Right atrium auricular region (tissue), 2 donors: ENCODE results near the gene PDIA6. TPM values are rescaled to one million over a fixed set of nuclear protein-coding genes. Genes with fewer than 3 reads are reported as not detected.

ENCODE experiments used
- DNase-seq: peaks from one replicate; pipeline ENCODE4 v3.0.0-alpha.2; 2019; ENCODE audit warnings: low spot score
- H3K27ac ChIP-seq, 2 donors: fragments of 200-600 bp; sonication (generic); 1 replicate in 1 of 2; 2 replicates in 1 of 2; pipeline ENCODE4 v1.5.1; 2016 to 2019
- H3K27me3 ChIP-seq, 2 donors: fragments of 200-600 bp; sonication (generic); one replicate each; pipeline versions ENCODE4 v1.5.1 to v1.6.0; 2017 to 2019
- H3K36me3 ChIP-seq: fragments of 200-600 bp; sonication (generic); one replicate; pipeline ENCODE4 v1.5.1; 2016
- H3K4me1 ChIP-seq, 2 donors: fragments of 200-600 bp; sonication (generic); one replicate each; pipeline versions ENCODE4 v1.5.1 to v1.6.0; 2017 to 2019
- H3K4me3 ChIP-seq, 2 donors: fragments of 200-600 bp; sonication (generic); 1 replicate in 1 of 2; 2 replicates in 1 of 2; pipeline ENCODE4 v1.5.1; 2017 to 2019; ENCODE audit warnings: mild to moderate bottlenecking in 1 of 2, moderate library complexity in 1 of 2
- H3K9me3 ChIP-seq, 2 donors: fragments of 200-600 bp; sonication (generic); one replicate each; pipeline ENCODE4 v1.5.1; 2019
- total RNA-seq, 2 donors: library from RNA; depleted of rRNA; stranded (reverse); fragments of >200 nt; gene quantifications; one replicate each; pipeline ENCODE4 v1.1.0, GENCODE V29; 2016
- TF ChIP-seq, protein P1 (sequence below), 2 donors: fragments of 200-600 bp; sonication (generic); IDR thresholded peaks; one replicate each; pipeline ENCODE4 v1.5.1; 2019; ENCODE audit warnings: antibody characterized with exemption in 2 of 2

Gene PDIA6
- total RNA-seq, 2 donors from 2014 or later: 89.0 to 94.4 TPM

DNA sequence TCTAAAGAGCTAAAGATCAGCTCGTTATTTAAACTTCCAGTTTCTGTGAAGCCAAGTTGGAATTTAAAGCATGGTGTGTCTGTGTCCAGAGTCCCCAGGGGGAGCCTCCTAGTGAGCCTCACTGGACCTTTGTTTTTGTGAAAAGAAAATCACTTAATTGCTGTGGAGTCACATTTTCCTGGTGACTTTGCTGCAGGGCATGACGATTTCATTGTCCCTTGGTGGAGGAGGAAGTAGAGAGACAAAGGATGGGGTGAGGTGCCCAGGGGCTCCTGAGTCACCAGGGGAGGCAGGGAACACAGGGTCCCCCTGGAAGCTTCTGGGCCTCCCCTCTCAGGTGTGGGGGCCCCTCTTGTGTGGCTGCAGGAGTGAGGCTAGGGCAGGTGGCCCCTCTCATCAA lies 71.4 kb downstream of the PDIA6 start:
- TF ChIP-seq, protein P1, sequence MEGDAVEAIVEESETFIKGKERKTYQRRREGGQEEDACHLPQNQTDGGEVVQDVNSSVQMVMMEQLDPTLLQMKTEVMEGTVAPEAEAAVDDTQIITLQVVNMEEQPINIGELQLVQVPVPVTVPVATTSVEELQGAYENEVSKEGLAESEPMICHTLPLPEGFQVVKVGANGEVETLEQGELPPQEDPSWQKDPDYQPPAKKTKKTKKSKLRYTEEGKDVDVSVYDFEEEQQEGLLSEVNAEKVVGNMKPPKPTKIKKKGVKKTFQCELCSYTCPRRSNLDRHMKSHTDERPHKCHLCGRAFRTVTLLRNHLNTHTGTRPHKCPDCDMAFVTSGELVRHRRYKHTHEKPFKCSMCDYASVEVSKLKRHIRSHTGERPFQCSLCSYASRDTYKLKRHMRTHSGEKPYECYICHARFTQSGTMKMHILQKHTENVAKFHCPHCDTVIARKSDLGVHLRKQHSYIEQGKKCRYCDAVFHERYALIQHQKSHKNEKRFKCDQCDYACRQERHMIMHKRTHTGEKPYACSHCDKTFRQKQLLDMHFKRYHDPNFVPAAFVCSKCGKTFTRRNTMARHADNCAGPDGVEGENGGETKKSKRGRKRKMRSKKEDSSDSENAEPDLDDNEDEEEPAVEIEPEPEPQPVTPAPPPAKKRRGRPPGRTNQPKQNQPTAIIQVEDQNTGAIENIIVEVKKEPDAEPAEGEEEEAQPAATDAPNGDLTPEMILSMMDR (IDR thresholded peaks at IDR 0.05): no peak
- Histone ChIP-seq H3K36me3 (no peaks in the 10 kb centered on the region), H3K4me1 (no peaks in the 10 kb centered on the region), H3K9me3 (no peaks in the 10 kb centered on the region), H3K4me3 (no peak overlapping the region), H3K27me3 (no peaks in the 10 kb centered on the region), H3K27ac (no peak overlapping the region)
- no peak for DNase-seq

DNA sequence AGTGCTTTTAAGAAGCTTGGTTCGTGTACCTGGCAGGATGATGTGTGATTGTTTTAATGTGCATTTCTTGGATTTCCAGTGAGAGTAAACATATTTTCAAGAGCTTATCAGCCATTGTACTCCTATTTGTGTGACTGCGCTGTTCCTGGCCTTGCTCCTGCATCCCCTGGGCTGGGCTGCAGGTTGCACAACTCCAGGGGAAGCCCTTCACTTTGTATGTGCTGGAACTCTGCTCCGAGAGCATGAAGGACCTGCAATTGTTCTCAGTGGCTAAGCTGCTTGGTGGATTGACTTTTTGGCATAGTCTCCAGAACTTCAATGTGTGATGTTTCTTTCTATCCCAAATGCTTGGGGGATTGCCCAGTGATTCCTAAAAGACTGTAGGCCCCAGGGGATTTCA lies 72.4 kb downstream of the PDIA6 start:
- H3K4me3 ChIP-seq: no peak overlapping the region
- H3K4me1 ChIP-seq: no peaks in the 10 kb centered on the region
- no peak overlapping the region for H3K27ac ChIP-seq
- no peaks in the 10 kb centered on the region for H3K9me3 ChIP-seq
- TF ChIP-seq, protein P1 (IDR thresholded peaks at IDR 0.05): no peak
- H3K27me3 ChIP-seq: no peaks in the 10 kb centered on the region
- no peak for DNase-seq
- H3K36me3 ChIP-seq: no peaks in the 10 kb centered on the region

DNA sequence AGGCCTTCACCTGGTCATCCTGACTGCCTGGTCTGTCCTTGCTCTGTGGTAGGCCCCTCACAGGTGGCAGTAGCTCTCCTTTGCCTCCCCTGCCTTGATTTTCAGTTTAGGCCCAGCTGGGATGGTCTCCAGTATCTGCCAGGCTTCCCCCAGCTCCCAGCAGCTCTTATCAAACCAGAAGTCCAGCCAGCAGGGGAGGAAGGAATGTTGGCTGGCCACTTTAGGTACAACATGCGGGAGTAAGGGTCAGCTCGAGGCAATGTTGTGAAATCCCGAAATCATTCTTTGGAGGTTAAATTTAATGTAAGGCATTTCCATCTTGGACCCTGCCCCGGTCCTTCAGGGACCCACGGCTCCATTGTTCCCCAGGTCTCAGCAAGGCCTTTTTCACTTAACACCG lies 74.4 kb downstream of the PDIA6 start:
- Histone ChIP-seq H3K36me3 (no peaks in the 10 kb centered on the region), H3K27ac (no peak overlapping the region), H3K9me3 (no peaks in the 10 kb centered on the region), H3K4me1 (no peaks in the 10 kb centered on the region), H3K27me3 (no peaks in the 10 kb centered on the region), H3K4me3 (no peak overlapping the region)
- TF ChIP-seq, protein P1 (IDR thresholded peaks at IDR 0.05): no peak
- DNase-seq: no peak

DNA sequence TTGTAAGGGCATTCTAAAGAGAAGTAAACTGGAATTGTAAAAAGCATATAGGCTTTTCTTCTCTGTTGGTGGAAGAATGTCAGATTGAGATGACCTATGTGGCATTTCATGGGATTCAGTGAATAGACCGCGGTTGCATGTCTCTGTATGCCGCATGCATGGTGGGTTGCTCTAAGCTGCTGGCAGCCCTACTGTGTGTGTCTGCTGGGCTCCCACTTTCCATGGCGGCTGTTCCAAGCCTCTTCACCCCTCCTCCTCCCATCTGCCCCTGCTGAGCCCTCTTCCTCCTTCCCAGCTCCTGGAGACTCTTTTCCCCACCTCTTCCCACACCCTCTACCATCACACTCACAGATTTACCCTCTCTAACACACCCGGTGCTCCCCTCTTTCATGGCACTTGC lies 78.6 kb downstream of the PDIA6 start:
- Histone ChIP-seq H3K4me1 (no peaks in the 10 kb centered on the region), H3K4me3 (no peak overlapping the region), H3K36me3 (no peaks in the 10 kb centered on the region), H3K9me3 (no peaks in the 10 kb centered on the region), H3K27ac (no peak overlapping the region), H3K27me3 (no peaks in the 10 kb centered on the region)
- TF ChIP-seq, protein P1 (IDR thresholded peaks at IDR 0.05): no peak
- DNase-seq: no peak

DNA sequence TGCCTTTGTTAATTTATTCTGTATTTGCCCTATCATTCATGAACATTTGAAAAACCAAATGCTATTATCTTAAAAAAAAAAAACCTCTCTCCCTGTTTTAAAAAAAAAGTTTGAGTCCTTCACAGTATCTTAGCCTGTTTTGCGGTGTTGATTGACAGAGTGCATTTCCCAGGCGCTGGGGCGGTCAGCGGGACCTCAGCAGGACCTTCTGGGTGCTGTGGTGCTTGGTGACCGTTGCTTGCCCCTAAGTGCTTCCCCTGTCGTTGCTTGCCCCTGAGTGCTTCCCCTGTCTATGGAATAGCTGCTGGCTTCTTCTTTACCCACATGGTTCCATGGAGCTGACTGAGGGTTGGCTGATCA lies 79.0 kb downstream of the PDIA6 start:
- Histone ChIP-seq H3K9me3 (no peaks in the 10 kb centered on the region), H3K27me3 (no peaks in the 10 kb centered on the region), H3K27ac (no peak overlapping the region), H3K4me1 (no peaks in the 10 kb centered on the region), H3K4me3 (no peak overlapping the region), H3K36me3 (no peaks in the 10 kb centered on the region)
- TF ChIP-seq, protein P1 (IDR thresholded peaks at IDR 0.05): no peak
- no peak for DNase-seq

Other genes starting within 250 kb of the PDIA6 start
- gene NOL10, start 122.8 kb downstream of the PDIA6 start, total RNA-seq: 10 to 100 TPM; 15.3 to 17.3 TPM
- under 1 TPM; 0.12 to 0.44 TPM for gene ATP6V1C2, start 91.2 kb downstream of the PDIA6 start, total RNA-seq
- under 1 TPM; 0.30 to 0.94 TPM for gene KCNF1, start 99.1 kb upstream of the PDIA6 start, total RNA-seq